NCI-H1417 (cell line): ENCODE data around the gene KIF22.
A peak's percentile ranks its signal among the peaks of the same experiment; 100 is the strongest.
"Not testable (repeated sequence)": the region's sequence is repeated elsewhere in the genome, so short reads cannot be mapped to it uniquely, and the experiment has no call there.

Experiments used
- DNase-seq, 3 experiments: peaks; one replicate each; lab custom pipeline; 2025; lab: John Stamatoyannopoulos, UW

The KIF22 gene

GRCh38 chr16:29766571-29766970, 24.0 kb upstream of the KIF22 start:
- no peak for DNase-seq

- no peak for DNase-seq
Observed at GRCh38 chr16:29767062-29767461, 23.5 kb upstream of the KIF22 start.

GRCh38 chr16:29769507-29769906, 21.0 kb upstream of the KIF22 start:
- DNase-seq, result no peak

GRCh38 chr16:29770250-29770929, 20.2 kb upstream of the KIF22 start:
- DNase-seq, result peak in 2 of 3 experiments; percentile 52 to 81

GRCh38 chr16:29772330-29772729, 18.2 kb upstream of the KIF22 start:
- DNase-seq, result not testable (repeated sequence)

GRCh38 chr16:29774730-29775129, 15.8 kb upstream of the KIF22 start:
- no peak for DNase-seq

- DNase-seq, result no peak
Observed at GRCh38 chr16:29775742-29776408, 14.7 kb upstream of the KIF22 start.

- DNase-seq, result no peak
Observed at GRCh38 chr16:29777576-29778350, 12.8 kb upstream of the KIF22 start, which contains the start of gene ZG16. Gene ZG16, plus strand, starts transcription at chr16:29778256. Its CDS starts 1,011 bp downstream, at chr16:29779267.

- no peak for DNase-seq
Observed at GRCh38 chr16:29779474-29779873, 11.1 kb upstream of the KIF22 start.

GRCh38 chr16:29783094-29783953, 7.2 kb upstream of the KIF22 start:
- DNase-seq, result not testable (repeated sequence)

- DNase-seq, result no peak
Observed at GRCh38 chr16:29784157-29784556, 6.4 kb upstream of the KIF22 start.

- no peak for DNase-seq
Observed at GRCh38 chr16:29784901-29785500, 5.5 kb upstream of the KIF22 start.

GRCh38 chr16:29787155-29787554, 3.4 kb upstream of the KIF22 start:
- not testable (repeated sequence) for DNase-seq

GRCh38 chr16:29789775-29790182, 772 bp upstream of the KIF22 start:
- peak in 1 of 3 experiments; percentile 40 for DNase-seq

GRCh38 chr16:29790949-29791844, 646 bp downstream of the KIF22 start:
- DNase-seq, result peak in 2 of 3 experiments; percentile 56 to 64

- no peak for DNase-seq
Observed at GRCh38 chr16:29791845-29792807, 1.6 kb downstream of the KIF22 start.

GRCh38 chr16:29793153-29793552, 2.6 kb downstream of the KIF22 start:
- DNase-seq, result not testable (repeated sequence)

- no peak for DNase-seq
Observed at GRCh38 chr16:29794231-29794710, 3.7 kb downstream of the KIF22 start.

GRCh38 chr16:29802416-29802935, 11.9 kb downstream of the KIF22 start:
- no peak for DNase-seq
